Measurements from ENCODE around the gene GALNT17.

DNA sequence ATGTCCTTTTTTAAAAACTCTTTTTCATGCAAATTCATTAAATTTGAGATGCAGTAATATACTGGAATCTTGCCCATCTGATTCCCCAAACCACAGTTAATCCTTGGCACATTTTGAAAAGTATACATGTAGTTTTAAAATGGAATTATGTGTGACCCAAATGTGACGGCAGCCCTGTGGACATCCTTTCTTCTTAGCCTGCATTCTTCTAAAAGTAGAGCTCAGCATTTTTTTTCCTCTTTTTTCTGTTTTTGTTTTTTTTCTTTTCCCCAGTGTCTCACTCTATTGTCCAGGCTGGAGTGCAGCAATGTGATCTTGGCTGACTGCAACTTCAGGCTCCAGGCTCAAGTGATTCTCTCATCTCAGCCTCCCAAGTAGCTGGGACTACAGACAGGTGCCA is 338.9 kb downstream of the GALNT17 start:
- TF ChIP-seq, protein P1, sequence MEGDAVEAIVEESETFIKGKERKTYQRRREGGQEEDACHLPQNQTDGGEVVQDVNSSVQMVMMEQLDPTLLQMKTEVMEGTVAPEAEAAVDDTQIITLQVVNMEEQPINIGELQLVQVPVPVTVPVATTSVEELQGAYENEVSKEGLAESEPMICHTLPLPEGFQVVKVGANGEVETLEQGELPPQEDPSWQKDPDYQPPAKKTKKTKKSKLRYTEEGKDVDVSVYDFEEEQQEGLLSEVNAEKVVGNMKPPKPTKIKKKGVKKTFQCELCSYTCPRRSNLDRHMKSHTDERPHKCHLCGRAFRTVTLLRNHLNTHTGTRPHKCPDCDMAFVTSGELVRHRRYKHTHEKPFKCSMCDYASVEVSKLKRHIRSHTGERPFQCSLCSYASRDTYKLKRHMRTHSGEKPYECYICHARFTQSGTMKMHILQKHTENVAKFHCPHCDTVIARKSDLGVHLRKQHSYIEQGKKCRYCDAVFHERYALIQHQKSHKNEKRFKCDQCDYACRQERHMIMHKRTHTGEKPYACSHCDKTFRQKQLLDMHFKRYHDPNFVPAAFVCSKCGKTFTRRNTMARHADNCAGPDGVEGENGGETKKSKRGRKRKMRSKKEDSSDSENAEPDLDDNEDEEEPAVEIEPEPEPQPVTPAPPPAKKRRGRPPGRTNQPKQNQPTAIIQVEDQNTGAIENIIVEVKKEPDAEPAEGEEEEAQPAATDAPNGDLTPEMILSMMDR (IDR thresholded peaks at IDR 0.05; ENCODE audit: low read length): no peak
- no peak for TF ChIP-seq EZH2 (optimal IDR thresholded peaks at IDR 0.05; ENCODE audit: low read depth, low read length)
